HG02571 (cell line): ENCODE measurements around the gene TNS1.
"Not testable (repeated sequence)": the region's sequence is repeated elsewhere in the genome, so short reads cannot be mapped to it uniquely, and the experiment has no call there.

Experiments used
- ATAC-seq: cut with Tn5 transposase; IDR thresholded peaks from one replicate; pipeline ENCODE4 v1.9.1; 2021; ENCODE audit warnings: mild to moderate bottlenecking, moderate library complexity; ENCODE audit not compliant: unreplicated experiment

Gene TNS1

GRCh38 chr2:217790681-217791392, 212.0 kb downstream of the TNS1 start:
- ATAC-seq: no peak

- ATAC-seq: no peak
Measured at GRCh38 chr2:217790195-217790594, 212.6 kb downstream of the TNS1 start.

GRCh38 chr2:217789736-217790181, 213.0 kb downstream of the TNS1 start:
- ATAC-seq: no peak

GRCh38 chr2:217789003-217789735, 213.6 kb downstream of the TNS1 start:
- ATAC-seq: peak; percentile 48

- no peak for ATAC-seq
Measured at GRCh38 chr2:217788669-217789002, 214.2 kb downstream of the TNS1 start.

GRCh38 chr2:217787160-217787877, 215.5 kb downstream of the TNS1 start:
- ATAC-seq: no peak

GRCh38 chr2:217786560-217786959, 216.2 kb downstream of the TNS1 start:
- not testable (repeated sequence) for ATAC-seq

- ATAC-seq: no peak
Measured at GRCh38 chr2:217785544-217786045, 217.2 kb downstream of the TNS1 start.

GRCh38 chr2:217784996-217785543, 217.7 kb downstream of the TNS1 start:
- no peak for ATAC-seq

GRCh38 chr2:217783243-217783642, 219.6 kb downstream of the TNS1 start:
- no peak for ATAC-seq

GRCh38 chr2:217777906-217778305, 224.9 kb downstream of the TNS1 start:
- no peak for ATAC-seq

- no peak for ATAC-seq
Measured at GRCh38 chr2:217776631-217777030, 226.2 kb downstream of the TNS1 start.

- no peak for ATAC-seq
Measured at GRCh38 chr2:217775920-217776503, 226.8 kb downstream of the TNS1 start.

- ATAC-seq: no peak
Measured at GRCh38 chr2:217774232-217774631, 228.6 kb downstream of the TNS1 start.

GRCh38 chr2:217773539-217773938, 229.3 kb downstream of the TNS1 start:
- no peak for ATAC-seq

- no peak for ATAC-seq
Measured at GRCh38 chr2:217766356-217766755, 236.4 kb downstream of the TNS1 start.

GRCh38 chr2:217761645-217762277, 241.0 kb downstream of the TNS1 start:
- ATAC-seq: no peak

- ATAC-seq: no peak
Measured at GRCh38 chr2:217759991-217760390, 242.8 kb downstream of the TNS1 start.

GRCh38 chr2:217757108-217757463, 245.7 kb downstream of the TNS1 start:
- ATAC-seq: no peak

- no peak for ATAC-seq
Measured at GRCh38 chr2:217756375-217757107, 246.3 kb downstream of the TNS1 start.
